MM.1S (cell line): ENCODE data around the gene HS3ST4.

Source experiments
- EZH2 ChIP-seq: fragments of 300-600 bp; sonication (generic); optimal IDR thresholded peaks from 2 replicates; pipeline ENCODE3; 2017; ENCODE audit warnings: low read depth, mild to moderate bottlenecking, antibody characterized with exemption, low read length, mixed read lengths
- EZH2phosphoT487 ChIP-seq: fragments of 300-600 bp; sonication (generic); IDR thresholded peaks from 2 replicates; pipeline ENCODE4 v1.6.1; 2018; ENCODE audit warnings: antibody characterized with exemption, low read length
- TF ChIP-seq, protein P1 (sequence below): fragments of 300-600 bp; sonication (generic); IDR thresholded peaks from 2 replicates; pipeline ENCODE4 v1.5.1; 2016; ENCODE audit warnings: antibody characterized with exemption, low read length, mixed read lengths

DNA sequence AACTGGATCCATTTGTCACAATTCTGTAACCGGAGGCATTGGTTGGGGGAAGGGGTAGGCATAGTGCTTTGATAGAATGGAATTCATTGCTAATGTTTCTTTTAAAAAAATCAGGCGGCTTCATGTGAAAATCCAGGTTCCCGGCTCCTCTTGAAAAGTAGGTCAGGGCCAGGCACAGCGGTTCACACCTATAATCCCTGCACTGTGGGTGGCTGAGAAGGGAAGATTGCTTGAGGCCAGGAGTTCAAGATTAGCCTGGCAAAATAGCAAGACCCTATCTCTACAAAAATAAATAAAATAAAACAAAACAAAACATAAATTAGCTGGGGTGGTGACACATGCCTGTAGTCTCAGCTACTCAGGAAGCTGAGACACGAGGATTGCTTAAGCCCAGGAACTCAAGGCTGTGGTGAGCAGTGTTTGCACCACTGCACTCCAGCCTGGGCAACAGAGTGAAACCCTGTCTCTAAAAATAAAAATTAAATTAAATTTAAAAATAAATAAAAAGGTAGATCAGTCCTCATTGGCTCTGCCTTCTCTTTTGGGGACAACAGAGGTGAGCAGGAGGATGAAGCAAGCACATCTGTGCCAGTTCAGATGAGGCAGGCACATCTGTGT, 466.5 kb downstream of the HS3ST4 start:
- TF ChIP-seq, protein P1, sequence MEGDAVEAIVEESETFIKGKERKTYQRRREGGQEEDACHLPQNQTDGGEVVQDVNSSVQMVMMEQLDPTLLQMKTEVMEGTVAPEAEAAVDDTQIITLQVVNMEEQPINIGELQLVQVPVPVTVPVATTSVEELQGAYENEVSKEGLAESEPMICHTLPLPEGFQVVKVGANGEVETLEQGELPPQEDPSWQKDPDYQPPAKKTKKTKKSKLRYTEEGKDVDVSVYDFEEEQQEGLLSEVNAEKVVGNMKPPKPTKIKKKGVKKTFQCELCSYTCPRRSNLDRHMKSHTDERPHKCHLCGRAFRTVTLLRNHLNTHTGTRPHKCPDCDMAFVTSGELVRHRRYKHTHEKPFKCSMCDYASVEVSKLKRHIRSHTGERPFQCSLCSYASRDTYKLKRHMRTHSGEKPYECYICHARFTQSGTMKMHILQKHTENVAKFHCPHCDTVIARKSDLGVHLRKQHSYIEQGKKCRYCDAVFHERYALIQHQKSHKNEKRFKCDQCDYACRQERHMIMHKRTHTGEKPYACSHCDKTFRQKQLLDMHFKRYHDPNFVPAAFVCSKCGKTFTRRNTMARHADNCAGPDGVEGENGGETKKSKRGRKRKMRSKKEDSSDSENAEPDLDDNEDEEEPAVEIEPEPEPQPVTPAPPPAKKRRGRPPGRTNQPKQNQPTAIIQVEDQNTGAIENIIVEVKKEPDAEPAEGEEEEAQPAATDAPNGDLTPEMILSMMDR: no peak
- TF ChIP-seq EZH2 (no peak), EZH2phosphoT487 (no peak)
